Central memory CD4-positive, alpha-beta T cell (primary cell): ENCODE results near the gene TUBD1.
A peak's percentile ranks its signal among the peaks of the same experiment; 100 is the strongest.
"Not testable (repeated sequence)": the region's sequence is repeated elsewhere in the genome, so short reads cannot be mapped to it uniquely, and the experiment has no call there.

Experiments used
- DNase-seq: peaks from one replicate; pipeline ENCODE4 v3.0.0; 2022
- total RNA-seq, 3 experiments: gene quantifications; one replicate each; lab custom pipeline; 2026; lab: John Stamatoyannopoulos, UW

The TUBD1 gene, protein sequence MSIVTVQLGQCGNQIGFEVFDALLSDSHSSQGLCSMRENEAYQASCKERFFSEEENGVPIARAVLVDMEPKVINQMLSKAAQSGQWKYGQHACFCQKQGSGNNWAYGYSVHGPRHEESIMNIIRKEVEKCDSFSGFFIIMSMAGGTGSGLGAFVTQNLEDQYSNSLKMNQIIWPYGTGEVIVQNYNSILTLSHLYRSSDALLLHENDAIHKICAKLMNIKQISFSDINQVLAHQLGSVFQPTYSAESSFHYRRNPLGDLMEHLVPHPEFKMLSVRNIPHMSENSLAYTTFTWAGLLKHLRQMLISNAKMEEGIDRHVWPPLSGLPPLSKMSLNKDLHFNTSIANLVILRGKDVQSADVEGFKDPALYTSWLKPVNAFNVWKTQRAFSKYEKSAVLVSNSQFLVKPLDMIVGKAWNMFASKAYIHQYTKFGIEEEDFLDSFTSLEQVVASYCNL
- total RNA-seq: 13.7 to 22.4 (median 20.8) reads per million in 3 experiments

GRCh38 chr17:59892924-59893675 lies at the start of gene TUBD1, which contains the start of gene RPS6KB1:
TUBD1 (minus strand) TSS chr17:59892943; CDS start chr17:59891002, 1,941 bp downstream.
RPS6KB1 (plus strand) TSS chr17:59893121; CDS start chr17:59893185, 64 bp downstream.
- peak; percentile 98 for DNase-seq

DNA sequence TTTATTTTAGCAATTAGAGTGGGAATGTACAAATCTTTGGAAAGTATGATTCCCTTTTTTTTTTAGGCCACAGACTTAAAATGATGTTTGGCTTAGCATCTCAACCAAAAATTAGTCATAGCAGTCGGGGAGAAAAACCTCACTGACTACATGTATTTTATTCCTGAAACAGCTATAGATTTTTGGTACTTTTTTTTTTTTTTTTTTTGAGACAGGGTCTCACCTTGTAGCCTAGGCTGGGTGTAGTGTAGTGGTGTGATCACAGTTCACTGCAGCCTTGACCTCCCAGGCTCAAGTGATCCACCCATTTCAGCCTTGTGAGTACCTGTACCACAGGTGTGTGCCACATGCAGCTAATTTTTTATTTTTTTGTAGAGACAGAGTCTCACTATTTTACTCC lies 48.4 kb upstream of the TUBD1 start:
- no peak for DNase-seq

DNA sequence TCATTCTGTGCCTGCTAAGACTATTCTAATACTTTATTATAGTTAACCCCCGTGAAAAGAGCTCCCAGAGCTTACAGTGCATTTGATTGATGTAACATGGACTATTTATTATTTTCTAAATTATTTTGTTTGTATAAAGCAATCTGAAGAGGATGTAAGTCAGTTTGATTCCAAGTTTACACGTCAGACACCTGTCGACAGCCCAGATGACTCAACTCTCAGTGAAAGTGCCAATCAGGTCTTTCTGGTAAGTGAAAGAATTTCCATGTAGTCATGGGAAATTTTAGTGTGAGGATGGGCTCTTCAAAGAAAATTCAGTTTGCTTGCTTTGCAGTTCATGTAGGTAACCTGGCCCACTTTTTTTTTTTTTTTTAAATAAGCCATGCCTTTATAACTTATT lies 48.0 kb upstream of the TUBD1 start:
- DNase-seq: not testable (repeated sequence)

- not testable (repeated sequence) for DNase-seq
These were observed 40.6 kb upstream of the TUBD1 start for GRCh38 chr17:59933317-59933716.

GRCh38 chr17:59930768-59931167 lies 38.0 kb upstream of the TUBD1 start:
- DNase-seq: not testable (repeated sequence)

- DNase-seq: not testable (repeated sequence)
These were observed 37.4 kb upstream of the TUBD1 start for GRCh38 chr17:59930121-59930520.

- not testable (repeated sequence) for DNase-seq
These were observed 27.9 kb upstream of the TUBD1 start for GRCh38 chr17:59920637-59921036.

DNA sequence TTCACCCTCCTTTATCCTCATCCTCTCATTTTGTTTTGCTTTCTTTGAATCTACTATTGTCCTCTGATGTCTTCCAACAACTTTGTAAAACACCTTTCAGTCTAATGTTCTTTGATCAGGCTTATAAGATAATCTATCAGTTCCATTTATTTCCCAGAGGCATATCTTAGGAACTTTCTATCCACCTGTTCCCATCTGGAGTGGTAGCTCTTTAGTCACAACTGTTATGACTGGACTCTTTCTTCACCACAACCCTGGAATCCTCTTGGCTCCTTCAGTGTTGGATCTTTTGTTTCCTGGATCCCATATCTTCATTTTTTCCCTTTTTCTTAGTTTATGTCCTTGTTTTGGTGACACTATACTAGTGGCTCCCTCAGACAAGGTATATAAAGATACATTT lies 23.7 kb upstream of the TUBD1 start:
- no peak for DNase-seq

DNA sequence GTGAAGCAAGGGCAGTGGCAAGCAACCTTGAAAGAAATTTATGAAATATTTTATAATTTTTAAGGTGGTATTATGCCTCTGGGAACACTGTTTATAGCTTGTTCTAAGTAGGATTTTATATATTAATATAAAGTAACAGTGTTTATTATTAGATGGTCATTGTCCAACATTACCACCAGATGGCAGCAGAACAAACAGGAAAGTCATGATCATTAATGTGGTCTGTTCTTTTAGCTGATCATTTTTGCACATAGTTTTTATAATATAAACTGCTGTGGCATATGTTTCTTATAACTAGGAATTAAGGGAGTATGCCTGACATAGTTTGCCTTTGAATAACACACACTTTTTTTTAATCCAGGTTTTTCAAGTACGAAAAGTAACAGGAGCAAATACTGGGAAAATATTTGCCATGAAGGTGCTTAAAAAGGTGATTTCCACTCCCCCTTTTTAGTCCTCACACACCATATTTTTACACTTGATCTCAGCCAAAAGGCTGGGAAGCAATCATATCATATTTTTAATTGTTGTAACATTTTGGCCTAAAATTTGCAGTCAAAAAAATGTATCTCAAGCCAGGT lies 21.6 kb upstream of the TUBD1 start:
- DNase-seq: peak; percentile 44

DNA sequence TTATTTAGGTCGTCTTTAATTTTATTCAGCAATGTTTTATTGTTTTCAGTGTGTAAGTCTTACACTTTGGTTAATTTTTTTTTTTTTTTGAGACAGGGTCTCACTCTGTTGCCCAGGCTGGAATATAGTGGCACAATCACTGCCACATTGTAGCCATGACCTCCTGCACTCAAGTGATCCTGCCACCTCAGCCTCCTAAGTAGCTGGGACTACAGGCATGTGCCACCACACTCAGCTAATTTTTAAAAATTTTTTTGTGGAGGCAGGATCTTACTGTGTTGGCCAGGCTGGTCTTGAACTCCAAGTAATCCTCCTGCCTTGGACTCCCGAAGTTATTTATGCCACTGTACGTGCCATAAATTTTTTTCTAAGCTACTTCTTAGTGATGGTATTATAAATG lies 14.7 kb upstream of the TUBD1 start:
- no peak for DNase-seq

- no peak for DNase-seq
These were observed 10.7 kb upstream of the TUBD1 start for GRCh38 chr17:59903455-59903854.

DNA sequence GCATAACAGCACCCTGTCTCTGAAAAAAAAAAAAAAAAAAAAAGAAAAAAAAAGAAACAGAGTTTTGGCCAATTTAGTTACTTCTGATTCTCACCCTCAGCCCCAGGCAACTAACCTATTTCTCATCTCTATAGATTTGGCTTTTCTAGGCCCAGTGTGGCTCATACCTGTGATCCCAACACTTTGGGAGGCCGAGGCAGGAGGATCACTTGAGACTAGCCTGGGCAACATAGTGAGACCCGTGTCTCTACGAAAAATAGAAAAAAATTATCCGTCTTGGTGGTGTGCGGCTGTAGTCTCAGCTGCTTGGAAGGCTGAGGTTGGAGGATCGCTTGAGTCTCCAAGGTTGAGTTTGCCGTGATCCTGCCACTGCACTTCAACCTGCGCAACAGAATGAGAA lies 8.9 kb upstream of the TUBD1 start:
- no peak for DNase-seq

- no peak for DNase-seq
These were observed 6.4 kb upstream of the TUBD1 start for GRCh38 chr17:59899099-59899498.

DNA sequence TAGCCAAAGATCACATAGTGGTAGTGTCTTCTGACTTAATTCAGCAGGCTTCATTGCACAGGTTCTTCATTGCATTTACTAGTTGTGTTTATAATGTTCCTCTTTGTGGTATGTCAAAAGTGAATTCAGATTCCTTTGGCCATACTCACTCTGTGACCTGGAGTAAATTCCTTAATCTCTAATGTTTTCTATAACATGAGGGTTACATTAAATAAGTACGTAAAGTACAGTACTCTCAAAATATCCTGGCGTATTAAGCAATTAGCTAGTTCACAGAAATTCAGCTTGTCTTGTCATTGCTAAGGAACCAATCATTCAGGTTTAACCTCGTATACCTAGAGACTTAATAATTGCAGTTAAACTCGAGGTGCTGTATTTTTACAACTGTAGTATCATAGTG lies 4.3 kb upstream of the TUBD1 start:
- DNase-seq: no peak

- no peak for DNase-seq
These were observed 945 bp upstream of the TUBD1 start for GRCh38 chr17:59893676-59894100.

DNA sequence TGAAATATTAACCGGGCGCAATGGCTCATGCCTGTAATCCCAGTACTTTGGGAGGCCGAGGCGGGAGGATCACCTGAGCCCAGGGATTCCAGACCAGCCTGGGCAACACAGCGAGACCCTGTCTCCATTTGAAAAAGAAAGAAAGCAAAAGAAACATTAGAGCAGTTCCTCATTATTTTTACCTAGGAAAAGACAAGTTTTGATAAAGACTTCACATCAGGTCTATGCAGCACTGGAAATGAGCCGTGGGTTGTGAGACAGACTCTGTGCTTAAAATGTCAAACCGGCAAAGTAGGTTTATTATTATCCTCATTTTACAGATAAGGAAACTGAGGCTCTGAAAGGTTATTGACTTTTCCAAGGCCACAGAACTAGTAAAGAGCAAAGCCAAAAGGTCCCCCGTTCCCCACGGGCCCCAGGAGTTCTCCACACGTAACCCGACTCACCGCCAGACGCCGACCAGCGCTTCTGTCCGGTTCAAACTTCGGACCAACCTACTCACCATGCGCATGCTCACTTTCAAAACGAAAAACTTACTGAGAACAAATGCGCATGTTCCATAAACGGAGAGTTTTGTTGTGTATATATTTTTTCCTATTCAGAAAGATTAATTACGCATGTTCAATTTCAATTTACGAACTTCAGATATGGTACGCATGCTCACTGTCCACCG lies 356 bp downstream of the TUBD1 start:
- DNase-seq: no peak

GRCh38 chr17:59890720-59891119 lies 2.0 kb downstream of the TUBD1 start:
- DNase-seq: no peak

DNA sequence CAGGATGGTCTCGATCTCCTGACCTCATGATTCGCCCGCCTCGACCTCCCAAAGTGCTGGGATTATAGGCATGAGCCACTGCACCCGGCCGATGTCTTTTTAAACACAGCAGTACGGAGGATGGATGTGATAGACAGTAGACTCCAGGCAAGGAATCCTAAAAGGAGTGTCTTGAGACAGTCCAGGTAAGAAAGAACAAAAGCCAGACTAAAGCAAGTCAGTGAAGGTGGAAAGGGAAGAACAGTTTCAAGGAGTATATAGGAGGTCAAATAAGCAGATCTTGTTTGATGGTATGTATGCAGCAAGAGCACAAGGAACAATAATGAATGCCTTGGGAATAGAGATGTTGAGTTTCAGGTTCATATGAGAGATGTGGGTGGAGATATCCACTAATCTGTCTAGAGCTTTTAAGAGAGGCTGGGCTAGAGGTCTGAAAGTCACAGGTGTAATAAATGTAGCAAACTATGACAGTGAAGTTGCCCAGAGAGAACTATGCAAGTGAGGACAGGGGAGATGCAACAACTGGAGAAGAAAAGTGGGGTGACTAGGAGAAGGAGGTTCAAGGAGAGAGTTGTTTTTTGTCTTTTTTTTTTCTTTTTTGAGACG lies 4.5 kb downstream of the TUBD1 start:
- no peak for DNase-seq

GRCh38 chr17:59884861-59885260 lies 7.9 kb downstream of the TUBD1 start:
- no peak for DNase-seq

DNA sequence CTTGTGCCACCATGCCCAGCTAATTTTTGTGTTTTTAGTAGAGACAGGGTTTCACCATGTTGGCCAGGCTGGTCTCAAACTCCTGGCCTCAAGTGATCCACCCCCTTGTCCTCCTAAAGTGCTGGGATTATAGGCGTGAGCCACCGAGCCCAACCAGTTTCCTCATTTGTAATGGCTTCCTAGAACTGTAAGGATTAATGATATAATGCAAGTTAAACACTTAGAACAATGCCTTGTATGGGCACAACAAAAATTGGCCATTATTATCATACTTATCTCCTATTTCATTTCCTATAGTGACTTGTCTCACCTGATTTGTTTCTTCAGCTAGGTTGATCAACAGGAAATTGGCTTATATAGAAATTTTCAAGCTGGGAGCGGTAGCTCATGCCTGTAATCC lies 14.1 kb downstream of the TUBD1 start:
- DNase-seq: no peak

DNA sequence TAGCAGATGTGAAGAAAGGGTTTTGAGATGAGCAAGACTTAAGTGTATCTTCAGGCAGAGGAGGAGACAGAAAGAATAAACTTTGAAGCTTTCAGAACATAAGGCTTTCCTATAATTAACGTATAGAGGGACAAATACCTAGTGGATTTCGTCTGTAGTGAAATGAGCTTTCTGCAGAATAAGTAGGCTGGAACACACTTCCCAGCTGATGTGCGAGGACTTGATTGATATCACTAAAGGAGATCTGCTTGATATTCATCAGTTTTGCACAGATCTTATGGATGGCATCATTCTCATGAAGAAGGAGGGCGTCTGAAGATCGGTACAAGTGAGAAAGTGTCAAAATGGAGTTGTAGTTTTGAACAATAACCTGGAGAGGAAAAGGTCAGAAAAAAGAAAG lies 14.8 kb downstream of the TUBD1 start:
- DNase-seq: no peak

- no peak for DNase-seq
These were observed 16.6 kb downstream of the TUBD1 start for GRCh38 chr17:59876107-59876506.
